Tibial artery (tissue), 4 donors: ENCODE measurements around the gene CLIP2.

Experiments used
- DNase-seq, 2 donors: peaks; one replicate each; pipeline ENCODE4 v3.0.0-alpha.2; 2019
- H3K27ac ChIP-seq, 2 donors: fragments of 200-600 bp; sonication (generic) in 1 of 2; 1 replicate in 1 of 2; 2 replicates in 1 of 2; pipeline ENCODE4 v1.5.1; 2018 to 2019; ENCODE audit warnings: mild to moderate bottlenecking in 1 of 2
- H3K27me3 ChIP-seq, 2 donors: fragments of 200-600 bp; sonication (generic) in 1 of 2; one replicate each; pipeline versions ENCODE4 v1.5.1 to v1.6.0; 2016 to 2019
- H3K36me3 ChIP-seq, 3 donors: fragments of 200-600 bp; sonication (generic) in 2 of 3; one replicate each; pipeline ENCODE4 v1.5.1; 2016 to 2019; ENCODE audit warnings: mild to moderate bottlenecking in 2 of 3
- H3K4me1 ChIP-seq, 4 donors: fragments of 200-600 bp; sonication (generic) in 2 of 4; 1 replicate in 3 of 4; 2 replicates in 1 of 4; pipeline ENCODE4 v1.5.1; 2016 to 2019
- H3K4me3 ChIP-seq, 2 donors: fragments of 200-600 bp; sonication (generic) in 1 of 2; 1 replicate in 1 of 2; 2 replicates in 1 of 2; pipeline ENCODE4 v1.5.1; 2018 to 2019; ENCODE audit warnings: mild to moderate bottlenecking in 2 of 2
- H3K9me3 ChIP-seq, 3 donors: fragments of 200-600 bp; sonication (generic) in 1 of 3; one replicate each; pipeline ENCODE4 v1.5.1; 2016 to 2019
- CTCF ChIP-seq, 2 experiments: fragments of 200-600 bp in 1 of 2; fragments of 450-650 bp in 1 of 2; IDR thresholded peaks; one replicate each; pipeline ENCODE4 v1.5.1; 2017 to 2019; ENCODE audit warnings: antibody characterized with exemption in 2 of 2, mild to moderate bottlenecking in 1 of 2, moderate library complexity in 1 of 2
- intact Hi-C: fragments of 100-400 bp; cut with DNase I; formaldehyde crosslinking; loops from one replicate; pipeline ENCODE4 v1.15.0; 2023; ENCODE audit warnings: low total_unique reads

The CLIP2 gene

GRCh38 chr7:74355091-74355490 lies 65.9 kb downstream of the CLIP2 start:
- Histone ChIP-seq H3K27me3 (no peaks in the 10 kb centered on the region), H3K9me3 (peaks cover 0 to 12% (median 6%) of the 10 kb centered on the region in 3 donors), H3K27ac (no peak overlapping the region), H3K4me1 (peaks cover 0 to 3% (median 0%) of the 10 kb centered on the region in 4 donors), H3K36me3 (peaks cover 23 to 64% (median 40%) of the 10 kb centered on the region in 3 donors), H3K4me3 (no peak overlapping the region)
- peak in 1 of 2 donors; percentile 44 for DNase-seq
- intact Hi-C loops, result no loop called here
- TF ChIP-seq CTCF (IDR thresholded peaks at IDR 0.05), result no peak

- no peak for DNase-seq
- TF ChIP-seq CTCF (IDR thresholded peaks at IDR 0.05), result no peak
- no peaks in the 10 kb centered on the region for H3K27me3 ChIP-seq
- H3K9me3 ChIP-seq, result peaks cover 0 to 12% (median 6%) of the 10 kb centered on the region in 3 donors
- peaks cover 28 to 79% (median 47%) of the 10 kb centered on the region in 3 donors for H3K36me3 ChIP-seq
- intact Hi-C loops, result no loop called here
- H3K27ac ChIP-seq, result no peak overlapping the region
- H3K4me1 ChIP-seq, result peaks cover 0 to 3% (median 0%) of the 10 kb centered on the region in 4 donors
- no peak overlapping the region for H3K4me3 ChIP-seq
These were observed 67.5 kb downstream of the CLIP2 start for GRCh38 chr7:74356589-74357315.

GRCh38 chr7:74360008-74360407 lies 70.8 kb downstream of the CLIP2 start:
- DNase-seq, result no peak
- no peak for TF ChIP-seq CTCF (IDR thresholded peaks at IDR 0.05)
- Histone ChIP-seq H3K4me3 (no peak overlapping the region), H3K36me3 (peaks cover 28 to 90% (median 58%) of the 10 kb centered on the region in 3 donors), H3K9me3 (peaks cover 0 to 12% (median 6%) of the 10 kb centered on the region in 3 donors), H3K27ac (no peak overlapping the region), H3K27me3 (no peaks in the 10 kb centered on the region), H3K4me1 (peaks cover 0 to under 1% (median 0%) of the 10 kb centered on the region in 4 donors)
- intact Hi-C loops, result no loop called here

- H3K27ac ChIP-seq, result no peak overlapping the region
- H3K36me3 ChIP-seq, result peaks cover 15 to 68% (median 36%) of the 10 kb centered on the region in 3 donors
- DNase-seq, result no peak
- TF ChIP-seq CTCF (IDR thresholded peaks at IDR 0.05), result no peak
- H3K4me1 ChIP-seq, result no peaks in the 10 kb centered on the region
- no peak overlapping the region for H3K4me3 ChIP-seq
- intact Hi-C loops, result no loop called here
- H3K27me3 ChIP-seq, result no peaks in the 10 kb centered on the region
- no peaks in the 10 kb centered on the region for H3K9me3 ChIP-seq
These were observed 73.1 kb downstream of the CLIP2 start for GRCh38 chr7:74362266-74362665.

GRCh38 chr7:74364061-74364460 lies 74.9 kb downstream of the CLIP2 start:
- Histone ChIP-seq H3K9me3 (no peaks in the 10 kb centered on the region), H3K4me3 (no peak overlapping the region), H3K27ac (no peak overlapping the region), H3K36me3 (peaks cover 14 to 51% (median 29%) of the 10 kb centered on the region in 3 donors), H3K27me3 (no peaks in the 10 kb centered on the region), H3K4me1 (no peaks in the 10 kb centered on the region)
- intact Hi-C loops, result no loop called here
- no peak for TF ChIP-seq CTCF (IDR thresholded peaks at IDR 0.05)
- DNase-seq, result no peak
